Natural killer cell (primary cell): ENCODE results near the gene TAF8. TPM values are rescaled to one million over a fixed set of nuclear protein-coding genes. Genes with fewer than 3 reads are reported as not detected.
A peak's percentile ranks its signal among the peaks of the same experiment; 100 is the strongest.

Experiments used
- ATAC-seq, 3 donors: fragments of 150-1000 bp in 2 of 3; fragments of 200-7000 bp in 1 of 3; cut with Tn5 transposase; 1 replicate in 1 of 3; 2 replicates in 2 of 3; pipeline ENCODE4 v1.10.0; 2021; ENCODE audit warnings: mild to moderate bottlenecking in 2 of 3, moderate library complexity in 2 of 3
- DNase-seq, 2 donors: peaks; one replicate each; pipeline versions ENCODE4 v3.0.0 to v3.0.0-alpha.2; 2013 to 2021; ENCODE audit warnings: mixed read lengths in 1 of 2
- H3K27ac ChIP-seq: one replicate; pipeline ENCODE4 v1.5.1; 2013; ENCODE audit warnings: mild to moderate bottlenecking, low read length
- H3K27me3 ChIP-seq: one replicate; pipeline ENCODE4 v1.6.1; 2013; ENCODE audit warnings: low read length; ENCODE audit not compliant: control insufficient read depth, insufficient read depth
- H3K36me3 ChIP-seq: one replicate; pipeline ENCODE4 v1.6.1; 2013; ENCODE audit warnings: low read length; ENCODE audit not compliant: control insufficient read depth, insufficient read depth
- H3K4me1 ChIP-seq: one replicate; pipeline ENCODE4 v1.6.1; 2013; ENCODE audit warnings: low read length; ENCODE audit not compliant: control insufficient read depth, insufficient read depth
- H3K4me3 ChIP-seq: one replicate; pipeline ENCODE4 v1.5.1; 2013; ENCODE audit warnings: low read length
- H3K9me3 ChIP-seq: one replicate; pipeline ENCODE4 v1.6.1; 2013; ENCODE audit warnings: low read length; ENCODE audit not compliant: control insufficient read depth, insufficient read depth
- H3K27ac Mint-ChIP-seq, 2 donors: one replicate each; pipeline ENCODE4 v1.8.0; 2022; ENCODE audit warnings: mild to moderate bottlenecking in 2 of 2, mixed read lengths in 2 of 2, moderate library complexity in 1 of 2
- H3K27me3 Mint-ChIP-seq, 2 donors: one replicate each; pipeline ENCODE4 v1.8.0; 2022; ENCODE audit warnings: low read depth in 2 of 2, mixed read lengths in 2 of 2
- H3K36me3 Mint-ChIP-seq: one replicate; pipeline ENCODE4 v1.8.0; 2022; ENCODE audit warnings: mixed read lengths
- H3K4me1 Mint-ChIP-seq, 2 donors: one replicate each; pipeline ENCODE4 v1.8.0; 2022; ENCODE audit warnings: mixed read lengths in 2 of 2
- H3K4me3 Mint-ChIP-seq: one replicate; pipeline ENCODE4 v1.8.0; 2022; ENCODE audit warnings: mild to moderate bottlenecking, moderate library complexity, mixed read lengths
- H3K9me3 Mint-ChIP-seq, 2 donors: one replicate each; pipeline ENCODE4 v1.8.0; 2022; ENCODE audit warnings: mixed read lengths in 2 of 2
- CTCF ChIP-seq: fragments of 200-600 bp; IDR thresholded peaks from one replicate; pipeline ENCODE4 v1.8.0; 2022; ENCODE audit warnings: antibody characterized with exemption
- WGBS: methylation state at CpG from one replicate; pipeline ENCODE4 v1.1.7; 2013; ENCODE audit warnings: missing lambda C conversion rate; ENCODE audit not compliant: insufficient coverage; 5-methylcytosine and 5-hydroxymethylcytosine counted together
- intact Hi-C: fragments of 100-400 bp; cut with micrococcal nuclease; formaldehyde crosslinking; loops from one replicate; pipeline ENCODE4 v1.14.2; 2022
- total RNA-seq, 4 donors: library from RNA; stranded (reverse); fragments of 120-200 nt in 1 of 4; gene quantifications; one replicate each; pipeline versions ENCODE4 v1.2.3 to v1.2.4, GENCODE V29; 2013 to 2022

The TAF8 gene
- total RNA-seq, 3 donors from 2014 or later (not counting 1 experiment from before 2014, with no cell fraction given): 38.4 to 54.2 (median 47.5) TPM

GRCh38 chr6:42068173-42068572 lies 17.8 kb downstream of the TAF8 start:
- no peaks in the 10 kb centered on the region for H3K27me3 Mint-ChIP-seq
- no peak for ATAC-seq
- no peaks in the 10 kb centered on the region for H3K4me1 ChIP-seq
- no peaks in the 10 kb centered on the region for H3K36me3 Mint-ChIP-seq
- TF ChIP-seq CTCF: no peak
- no peak overlapping the region for H3K27ac Mint-ChIP-seq
- peaks cover 70% of the 10 kb centered on the region for H3K36me3 ChIP-seq
- no peak overlapping the region for H3K4me3 Mint-ChIP-seq
- WGBS: 97% methylated on average over 7 of the region's 7 CpGs
- intact Hi-C loops: no loop called here
- H3K4me3 ChIP-seq: no peak overlapping the region
- no peak for DNase-seq
- H3K27ac ChIP-seq: no peak overlapping the region
- no peaks in the 10 kb centered on the region for H3K4me1 Mint-ChIP-seq
- H3K9me3 ChIP-seq: no peaks in the 10 kb centered on the region
- no peaks in the 10 kb centered on the region for H3K9me3 Mint-ChIP-seq
- H3K27me3 ChIP-seq: no peaks in the 10 kb centered on the region

- H3K9me3 ChIP-seq: no peaks in the 10 kb centered on the region
- no peaks in the 10 kb centered on the region for H3K36me3 Mint-ChIP-seq
- DNase-seq (no peak), ATAC-seq (peak in 1 of 3 donors; percentile 5)
- intact Hi-C loops: no loop called here
- WGBS: 97% methylated on average over 5 of the region's 5 CpGs
- H3K27me3 ChIP-seq: no peaks in the 10 kb centered on the region
- no peak overlapping the region for H3K4me3 ChIP-seq
- no peak overlapping the region for H3K27ac Mint-ChIP-seq
- H3K27me3 Mint-ChIP-seq: no peaks in the 10 kb centered on the region
- no peak overlapping the region for H3K27ac ChIP-seq
- TF ChIP-seq CTCF: no peak
- H3K4me1 ChIP-seq: no peaks in the 10 kb centered on the region
- H3K9me3 Mint-ChIP-seq: no peaks in the 10 kb centered on the region
- peaks cover 70% of the 10 kb centered on the region for H3K36me3 ChIP-seq
- no peaks in the 10 kb centered on the region for H3K4me1 Mint-ChIP-seq
- no peak overlapping the region for H3K4me3 Mint-ChIP-seq
Measured at GRCh38 chr6:42068872-42069522, 18.7 kb downstream of the TAF8 start.

- Histone ChIP-seq H3K27ac (no peak overlapping the region), H3K27me3 (no peaks in the 10 kb centered on the region), H3K4me3 (no peak overlapping the region), H3K4me1 (no peaks in the 10 kb centered on the region), H3K36me3 (peaks cover 56% of the 10 kb centered on the region), H3K9me3 (no peaks in the 10 kb centered on the region)
- H3K36me3 Mint-ChIP-seq: no peaks in the 10 kb centered on the region
- 77% methylated on average over 6 of the region's 6 CpGs for WGBS
- TF ChIP-seq CTCF: no peak
- ATAC-seq (no peak), DNase-seq (no peak)
- H3K4me3 Mint-ChIP-seq: no peak overlapping the region
- intact Hi-C loops: loop anchor here (10.0 kb wide), 1 partner anchor 473 kb away; no protein-coding TSS in a partner anchor
- H3K27ac Mint-ChIP-seq: no peak overlapping the region
- no peaks in the 10 kb centered on the region for H3K27me3 Mint-ChIP-seq
- no peaks in the 10 kb centered on the region for H3K9me3 Mint-ChIP-seq
- no peaks in the 10 kb centered on the region for H3K4me1 Mint-ChIP-seq
Measured at GRCh38 chr6:42071881-42072583, 21.7 kb downstream of the TAF8 start.
